Heart left ventricle (tissue), 13 donors: ENCODE results near the gene EXOC7.

ENCODE experiments used
- CTCF ChIP-seq, 12 donors: fragments of 200-600 bp; sonication (generic) in 4 of 12; IDR thresholded peaks; one replicate each; pipeline versions ENCODE4 v1.5.0 to v1.8.0; 2018 to 2022; ENCODE audit warnings: antibody characterized with exemption in 12 of 12, mild to moderate bottlenecking in 5 of 12
- POLR2A ChIP-seq, 2 donors: fragments of 450-650 bp; IDR thresholded peaks; one replicate each; pipeline ENCODE4 v1.6.1; 2017; ENCODE audit warnings: antibody characterized with exemption in 2 of 2, mild to moderate bottlenecking in 2 of 2, moderate library complexity in 2 of 2
- donor health status: ischemic (EF 13 %, LVEDD 7.1; RV severe dilation, severe dysfunction).
- donor health status: DM: no; HTN: yes; CAD: no.
- donor health status: DM: no; HTN: no; CAD: no.
- donor health status: ischemic (EF 25% LVEDD 6.9; RV normal size, moderate dysfunction).
- donor health status: ischemic (EF 25% LVEDD 5.7; RV mildly dilated, moderate dysfunction).
- donor health status: ischemic (EF 35%, LVEDD 5.7; RV mildly dilated, moderate dysfunction).
- donor health status: nonischemic (EF 11% LVEDD 7.7; RV severe dilation, severe dysfunction).
- donor health status: DM: yes; HTN: yes; CAD: no.
- donor health status: PGD.
- donor health status: ischemic (EF 29% LVEDD 5.4; RV normal size, mild dysfunction).
- donor health status: nonischemic (EF 23%, LVEDD 6.1; RV moderate dilation, normal function).

- no peak for TF ChIP-seq CTCF (IDR thresholded peaks at IDR 0.05)
- TF ChIP-seq POLR2A (IDR thresholded peaks at IDR 0.05): no peak
Observed at GRCh38 chr17:76142585-76143041, 39.0 kb upstream of the EXOC7 start.
